Activated CD8-positive, alpha-beta memory T cell treated with anti-CD3 and anti-CD28 coated beads, Interleukin-2, amount 50 U/mL, for 4 hours (primary cell): ENCODE data around the gene CCDC188.

Experiments
- DNase-seq: peaks from one replicate; pipeline ENCODE4 v3.0.0-alpha.2; 2020

Gene CCDC188

DNA sequence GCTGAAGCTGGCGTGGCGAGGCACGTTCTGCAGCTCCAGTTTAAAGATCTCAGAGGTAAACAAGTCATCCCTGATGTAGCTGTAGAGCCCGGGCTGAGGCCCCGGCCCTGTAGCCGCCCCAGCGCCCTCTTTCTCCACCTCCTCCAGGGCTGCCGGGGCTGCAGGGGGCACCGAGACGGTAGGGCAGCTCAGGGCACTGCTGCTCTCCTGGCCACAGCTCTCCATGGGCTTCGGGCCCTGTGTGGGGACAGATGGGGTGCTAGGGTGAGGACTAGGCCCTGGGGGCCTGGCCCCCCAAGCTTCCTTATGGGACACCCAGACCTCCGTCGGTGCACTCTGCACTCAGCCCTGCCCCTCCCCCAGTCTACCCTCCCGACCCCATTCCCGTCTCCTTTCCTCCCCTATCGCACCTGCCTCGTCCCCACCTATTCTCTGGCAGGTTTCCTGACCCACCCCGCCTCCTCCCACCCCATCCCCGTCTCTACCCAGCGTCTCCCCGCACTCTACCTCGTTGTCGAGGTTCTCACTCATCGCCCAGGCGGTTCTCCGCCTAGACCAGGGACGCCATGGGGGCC, 34.4 kb downstream of the CCDC188 start:
- DNase-seq: no peak

DNA sequence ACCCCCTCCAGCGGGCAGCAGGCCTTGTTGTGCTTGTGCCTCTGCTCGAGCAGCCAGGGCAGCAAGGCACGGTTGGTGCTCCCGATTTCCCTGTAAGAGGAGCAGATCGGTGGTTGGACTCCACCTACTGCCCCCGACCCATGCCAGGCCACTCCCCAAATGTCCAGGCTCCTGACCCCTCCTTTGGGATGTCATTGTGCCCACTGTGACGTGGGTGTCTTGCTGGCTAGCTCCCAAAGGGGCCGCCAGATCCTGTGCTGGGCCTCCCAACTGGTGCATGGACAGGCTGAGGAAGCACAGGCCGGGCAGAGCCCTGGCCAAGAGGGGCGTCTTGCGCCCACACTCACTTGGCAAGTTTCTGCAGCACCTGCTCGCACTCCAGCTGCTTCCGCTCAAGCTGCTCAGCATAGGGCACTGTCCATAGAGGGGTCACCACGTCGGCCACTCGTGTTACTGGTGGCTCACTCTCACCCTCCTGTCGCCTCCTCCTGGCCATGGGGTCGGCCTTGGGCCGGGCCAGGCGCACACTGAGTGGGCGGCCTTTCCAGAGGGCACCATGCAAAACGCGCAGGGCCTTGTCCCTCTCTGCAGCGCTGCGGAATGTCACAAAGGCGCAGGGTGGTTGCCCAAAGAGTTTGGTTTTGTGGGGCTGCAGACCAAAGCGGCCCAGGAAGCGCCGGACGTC, 35.0 kb downstream of the CCDC188 start, which contains the start of gene RANBP1:
TSS of gene RANBP1 (plus strand) at position 414 of the 685 bp plus-strand sequence. CDS start at position 495, 81 bp downstream.
- no peak for DNase-seq

DNA sequence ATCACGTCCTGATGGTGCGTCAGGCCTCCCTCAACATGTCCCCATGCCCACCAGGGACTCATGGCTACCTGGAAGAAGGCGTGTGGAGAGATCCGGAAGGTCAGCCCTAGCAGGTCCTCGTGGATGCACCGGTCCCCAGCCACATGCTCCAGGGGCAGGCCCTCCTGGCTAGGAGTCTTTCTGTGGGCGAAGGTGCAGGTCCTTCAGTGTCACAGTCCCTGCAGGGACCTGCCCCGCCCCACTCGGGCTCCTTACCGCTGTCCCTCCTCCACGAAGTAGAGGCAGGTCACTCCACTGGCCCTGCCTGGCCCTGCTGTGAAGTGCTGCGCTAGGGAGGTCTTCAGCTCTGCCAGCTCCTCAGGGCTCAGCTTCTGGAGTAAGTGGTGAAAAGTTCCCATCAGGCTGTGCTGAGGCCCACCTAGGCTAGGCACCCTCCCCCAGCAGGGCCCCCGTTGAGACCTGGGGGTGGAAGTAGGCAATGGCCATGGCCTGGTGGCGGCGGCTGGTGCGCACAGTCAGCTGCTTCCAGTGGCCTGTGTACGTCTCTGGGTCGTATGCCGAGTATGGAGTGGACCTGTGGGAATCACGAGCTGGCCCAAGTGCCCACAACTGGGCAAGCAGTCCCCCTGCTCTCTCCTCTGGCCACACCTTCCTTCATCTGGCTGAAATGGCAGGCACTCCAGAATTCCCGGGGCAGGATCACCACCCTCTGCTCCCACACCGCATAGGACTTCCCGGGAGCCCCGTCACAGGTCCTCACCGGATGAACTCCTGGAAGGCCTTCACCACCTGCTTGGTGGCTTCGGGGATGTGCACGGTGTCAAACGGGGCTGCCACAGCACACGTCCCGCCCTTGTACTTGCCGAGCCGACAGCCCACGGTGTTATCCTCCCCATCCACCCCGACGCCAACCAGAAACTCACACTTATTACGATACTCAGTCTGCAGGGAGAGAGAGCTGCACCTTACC, 36.1 kb downstream of the CCDC188 start:
- DNase-seq: no peak

DNA sequence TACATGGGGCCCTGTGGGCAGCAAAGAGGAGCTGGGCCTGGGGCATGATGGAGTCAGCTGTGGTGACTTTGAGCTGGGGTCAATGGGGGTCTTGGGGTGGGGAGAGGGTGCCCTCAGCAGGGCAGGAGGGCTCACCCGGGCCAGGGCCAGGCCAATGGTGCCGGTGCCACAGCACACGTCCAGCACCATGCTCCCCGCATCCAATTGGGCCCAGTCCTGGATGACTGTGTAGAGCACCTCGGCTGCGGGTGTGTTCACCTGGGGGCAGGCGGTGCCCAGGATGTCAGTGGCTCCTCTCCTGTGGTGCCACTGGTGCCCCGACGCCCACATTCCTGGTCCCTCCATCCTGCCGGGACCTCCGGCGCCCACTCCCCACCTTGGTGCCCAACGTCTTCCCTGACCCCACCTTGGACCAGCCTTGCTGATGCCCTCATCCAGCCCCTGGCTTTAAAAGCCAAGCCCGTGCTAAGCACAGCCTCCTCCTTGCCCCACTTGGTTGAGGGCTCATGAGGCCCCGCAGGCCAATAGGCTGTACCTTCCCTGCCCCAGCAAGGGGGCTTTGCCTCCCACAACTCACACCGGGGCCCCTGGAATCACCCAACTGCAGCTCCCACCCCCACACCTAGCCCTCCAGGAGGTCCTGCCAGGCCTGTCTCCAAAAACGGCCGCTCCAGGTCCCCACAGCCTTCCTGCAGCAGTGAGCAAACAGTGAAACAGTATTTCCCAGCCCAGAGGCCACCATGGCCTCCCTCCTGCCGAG, 37.1 kb downstream of the CCDC188 start:
- DNase-seq: no peak

DNA sequence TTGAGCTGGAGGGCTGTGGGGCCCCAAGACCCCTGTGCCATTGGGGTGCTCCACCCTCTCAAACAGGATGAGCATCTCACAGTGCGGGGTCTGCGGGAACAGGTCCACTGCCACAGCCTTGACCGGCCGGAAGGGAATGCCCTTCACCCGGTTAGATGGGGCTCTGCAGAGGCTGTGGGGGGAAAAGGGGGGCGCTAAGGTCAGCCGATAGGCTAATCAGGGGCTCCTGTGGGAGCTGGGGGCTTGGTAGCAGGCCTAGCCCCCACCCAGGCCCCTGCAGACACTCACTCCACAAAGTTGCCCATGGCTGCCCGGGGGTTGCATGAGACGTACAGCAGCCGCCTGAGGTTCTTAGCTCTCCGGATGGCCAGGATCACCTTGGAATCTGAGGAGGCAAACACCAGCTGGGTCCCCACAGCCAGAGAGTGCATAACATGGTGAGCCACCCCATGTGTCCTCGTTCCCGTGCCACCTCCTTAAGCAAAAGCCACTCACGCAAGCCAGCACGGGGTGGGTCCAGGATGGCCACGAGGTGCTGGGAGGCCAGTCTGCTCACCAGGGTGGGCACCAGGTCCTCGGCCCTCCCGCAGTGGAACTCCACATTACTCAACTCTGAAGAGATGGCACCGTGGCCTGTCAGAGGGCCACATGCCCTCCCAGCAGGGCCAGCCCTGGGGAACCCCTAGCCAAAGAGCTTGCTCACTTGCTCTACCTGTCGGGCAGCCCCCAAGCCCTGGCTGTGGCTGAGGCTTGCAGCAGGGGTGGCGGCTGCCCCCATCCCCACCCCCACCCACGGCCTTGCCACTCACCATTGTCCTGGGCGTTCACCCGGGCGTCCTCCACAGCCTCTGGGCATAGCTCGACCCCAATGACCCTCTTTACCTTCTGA, 38.0 kb downstream of the CCDC188 start:
- DNase-seq: no peak

DNA sequence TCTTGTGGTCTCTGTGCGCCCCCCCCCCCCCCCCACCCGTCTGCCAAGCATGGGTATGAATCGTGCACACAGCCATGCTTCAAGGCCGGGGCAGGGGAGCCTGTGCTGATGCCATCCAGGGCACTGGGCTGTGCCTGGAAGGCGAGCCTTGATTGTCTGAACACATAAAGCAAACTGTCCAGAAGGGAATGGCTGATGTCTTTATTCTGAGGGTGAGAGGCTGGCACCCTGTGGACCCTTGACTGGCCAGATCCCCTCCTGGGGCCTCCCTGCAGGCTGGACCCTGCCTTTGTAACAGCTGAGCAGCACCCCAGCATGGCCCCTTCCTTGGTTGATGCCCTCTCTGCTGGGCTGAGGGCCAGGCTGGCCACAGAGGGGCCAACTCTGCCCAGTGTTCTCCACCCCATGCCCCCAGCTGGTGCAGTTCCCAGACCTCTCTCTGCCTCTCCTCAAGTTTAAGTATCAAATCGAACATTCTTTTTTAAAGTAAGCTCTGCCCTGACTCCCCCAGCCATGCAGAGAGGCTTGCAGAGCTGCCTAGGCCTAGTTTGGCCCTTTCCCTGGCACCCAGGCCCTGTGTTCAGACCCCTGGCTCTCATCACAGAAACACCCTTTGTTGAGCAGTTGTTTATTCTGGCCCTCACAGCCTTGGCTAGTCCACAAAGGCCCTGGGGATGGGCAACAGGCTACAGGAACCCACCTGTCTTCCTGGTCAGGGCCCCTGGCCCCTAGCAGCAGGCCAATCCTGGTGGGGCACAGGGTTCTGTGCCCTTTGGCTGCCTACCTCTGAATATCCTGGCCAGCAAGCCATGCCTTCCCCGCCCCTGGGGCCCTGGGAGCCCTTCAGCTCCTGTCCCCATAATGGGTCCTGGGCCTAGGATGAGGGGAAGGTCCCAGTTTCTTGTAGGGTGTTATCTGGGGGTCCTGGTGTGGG, 38.9 kb downstream of the CCDC188 start:
- DNase-seq: no peak

DNA sequence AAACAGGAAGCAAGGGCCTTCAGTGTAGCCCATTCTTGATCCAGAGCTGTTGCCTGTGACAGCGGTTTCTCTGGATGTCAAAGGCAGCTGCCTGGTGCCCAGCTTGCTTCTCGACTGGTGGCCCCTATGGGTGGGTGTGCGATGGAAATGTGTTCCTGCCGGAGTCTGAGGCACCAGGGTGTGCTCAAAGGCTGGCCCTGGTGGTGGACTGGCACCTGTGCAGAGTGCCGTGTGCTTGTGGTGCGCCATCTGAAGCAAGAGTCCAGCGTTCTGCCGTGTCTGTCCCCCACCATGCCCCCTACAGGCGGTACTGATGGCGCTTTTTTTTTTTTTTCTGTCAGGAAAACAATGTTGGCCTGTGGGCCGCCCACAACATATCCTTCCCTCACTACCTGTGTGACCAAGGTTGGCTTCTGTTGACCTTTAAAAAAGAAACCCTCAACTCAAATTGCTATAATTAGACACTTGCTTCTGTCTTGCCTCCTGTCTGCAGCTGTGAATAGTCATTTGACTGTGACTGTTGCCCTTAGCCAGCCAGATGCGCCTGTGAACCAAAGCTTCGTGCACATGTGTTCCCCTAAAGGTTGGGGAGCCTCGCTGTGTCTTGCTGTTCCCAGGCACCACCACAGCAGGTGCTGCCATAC, 39.7 kb downstream of the CCDC188 start:
- peak; percentile 49 for DNase-seq

DNA sequence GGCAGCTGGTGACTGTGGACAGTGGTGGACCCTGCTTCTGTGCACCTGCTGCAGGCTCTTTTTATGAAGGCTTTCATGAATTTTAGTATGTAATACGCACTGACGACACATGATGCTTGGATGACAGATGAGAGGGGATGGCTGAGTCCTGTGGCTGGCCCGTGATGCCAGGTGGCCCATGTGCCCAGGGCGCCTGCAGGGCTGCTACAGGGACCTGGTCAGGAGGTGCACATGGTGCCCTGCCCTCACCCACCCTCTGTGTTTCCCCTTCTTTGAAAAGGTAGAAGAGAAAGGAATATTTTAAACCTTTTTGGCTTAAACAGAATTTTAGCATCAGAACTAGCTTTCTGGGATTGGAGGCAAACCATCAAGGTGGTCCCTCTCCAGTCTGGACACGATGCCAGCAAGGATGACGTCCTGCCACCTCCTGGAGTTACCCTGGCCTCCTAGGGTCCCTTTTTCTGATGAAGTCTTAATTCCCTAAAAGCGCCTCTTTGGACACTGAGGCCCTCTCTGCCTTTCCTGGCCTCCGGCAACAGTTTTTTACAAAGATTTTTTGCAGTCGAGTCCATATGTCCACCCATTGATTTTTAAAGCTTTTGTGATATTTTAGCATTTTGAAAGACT, 40.4 kb downstream of the CCDC188 start:
- no peak for DNase-seq

DNA sequence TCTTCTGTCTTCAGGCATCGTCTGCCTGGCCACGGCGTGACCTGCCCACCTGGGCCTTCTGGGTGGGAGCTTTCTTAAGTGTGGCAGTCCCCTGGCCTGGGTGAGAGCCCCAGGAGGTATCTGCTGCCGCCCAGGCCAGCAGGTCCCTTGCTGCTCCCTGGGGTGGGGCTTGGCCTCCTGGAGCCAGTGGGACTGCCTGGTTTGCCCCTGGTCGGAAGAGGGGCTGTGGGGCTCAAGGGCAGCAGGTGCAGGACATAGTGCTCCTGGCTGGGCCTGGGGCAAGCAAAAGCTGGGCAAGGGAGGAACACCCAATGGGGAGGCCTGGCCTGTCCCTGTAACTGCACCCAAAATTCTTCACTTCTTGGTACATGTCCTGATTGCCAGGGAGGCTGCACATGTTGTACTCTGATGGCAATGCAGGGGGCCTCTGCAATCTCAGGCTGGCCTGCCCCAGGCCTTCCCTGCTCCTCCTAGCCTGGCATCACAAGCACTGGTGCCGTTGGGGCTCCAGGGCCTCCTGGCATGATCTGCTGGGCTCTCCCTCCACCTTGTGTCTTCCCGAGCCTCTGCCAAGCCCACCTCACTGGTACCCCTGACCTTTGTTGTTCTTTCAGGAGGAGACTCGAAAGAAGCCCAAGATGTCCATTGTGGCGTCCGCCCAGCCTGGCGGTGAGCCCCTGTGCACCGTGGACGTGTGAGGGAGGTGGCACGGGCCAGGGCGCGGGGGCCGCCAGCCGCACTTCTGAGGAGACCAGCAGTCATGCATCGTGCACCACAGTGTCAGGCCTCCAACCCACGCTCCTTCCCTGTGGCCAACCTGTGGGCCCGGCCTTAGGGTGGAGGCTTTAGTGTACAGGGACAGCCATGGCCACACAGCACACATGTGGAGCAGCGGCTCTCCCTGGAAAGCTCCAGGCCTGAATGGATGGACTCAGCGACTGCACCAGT, 41.2 kb downstream of the CCDC188 start:
- no peak for DNase-seq

DNA sequence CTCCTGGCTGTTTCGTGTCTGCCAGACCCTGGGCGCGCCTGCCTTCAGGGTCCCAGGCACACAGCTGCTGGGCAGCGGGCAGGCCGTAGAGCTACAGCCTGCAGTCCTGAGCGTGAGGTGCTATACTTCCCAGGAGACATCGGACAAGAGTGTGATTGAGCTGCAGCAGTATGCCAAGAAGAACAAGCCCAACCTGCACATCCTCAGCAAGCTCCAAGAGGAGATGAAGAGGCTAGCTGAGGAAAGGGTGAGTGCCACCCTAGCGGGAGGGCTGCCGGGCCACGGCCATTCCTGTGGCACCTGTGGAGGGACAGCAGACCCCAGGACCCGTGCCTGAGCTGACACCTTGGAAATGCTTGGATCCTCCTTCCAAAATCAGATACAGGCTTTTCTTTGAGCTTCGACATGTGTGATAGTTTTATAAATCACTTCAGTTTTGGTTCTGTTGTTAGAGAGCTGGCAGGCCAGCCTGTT, 42.1 kb downstream of the CCDC188 start:
- DNase-seq: no peak

DNA sequence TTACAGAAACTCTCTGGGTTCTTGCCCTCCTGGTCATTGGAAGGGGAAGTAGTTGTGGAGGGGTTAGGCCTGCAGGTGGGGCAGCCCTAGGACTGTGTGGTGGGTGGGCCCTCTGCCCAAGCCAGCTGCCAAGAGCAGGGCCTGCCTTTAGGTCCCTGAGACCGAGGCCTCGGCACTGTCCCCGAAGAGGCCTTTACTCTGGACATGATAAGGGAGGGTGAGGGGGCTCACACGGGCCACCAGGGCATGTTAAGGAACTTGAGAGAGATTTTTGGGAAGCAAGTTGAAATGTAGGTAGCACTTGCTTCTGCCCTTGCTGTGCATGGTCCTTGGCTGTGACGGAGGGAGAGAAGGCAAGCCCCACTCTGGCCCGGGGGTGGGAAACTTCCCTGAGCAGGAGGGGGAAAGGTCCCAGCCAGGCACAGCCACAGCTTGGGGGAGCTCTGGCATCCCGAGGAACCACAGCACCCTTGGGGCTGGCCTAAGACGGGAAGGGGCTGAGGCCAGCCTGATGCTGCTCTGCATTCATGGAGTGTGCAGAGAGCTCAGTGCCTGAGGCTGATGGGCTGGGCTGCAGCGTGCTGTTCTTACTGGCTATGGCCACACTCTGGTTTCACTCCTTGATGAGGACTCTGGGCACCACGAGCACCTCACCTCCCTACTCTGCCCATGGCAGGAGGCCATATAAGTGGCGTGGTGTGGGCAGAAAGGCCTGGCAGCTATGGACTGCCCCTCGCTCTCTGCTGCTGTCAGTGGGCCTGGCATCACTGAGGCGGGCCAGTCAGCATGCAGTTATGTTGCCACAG, 42.7 kb downstream of the CCDC188 start:
- DNase-seq: no peak

DNA sequence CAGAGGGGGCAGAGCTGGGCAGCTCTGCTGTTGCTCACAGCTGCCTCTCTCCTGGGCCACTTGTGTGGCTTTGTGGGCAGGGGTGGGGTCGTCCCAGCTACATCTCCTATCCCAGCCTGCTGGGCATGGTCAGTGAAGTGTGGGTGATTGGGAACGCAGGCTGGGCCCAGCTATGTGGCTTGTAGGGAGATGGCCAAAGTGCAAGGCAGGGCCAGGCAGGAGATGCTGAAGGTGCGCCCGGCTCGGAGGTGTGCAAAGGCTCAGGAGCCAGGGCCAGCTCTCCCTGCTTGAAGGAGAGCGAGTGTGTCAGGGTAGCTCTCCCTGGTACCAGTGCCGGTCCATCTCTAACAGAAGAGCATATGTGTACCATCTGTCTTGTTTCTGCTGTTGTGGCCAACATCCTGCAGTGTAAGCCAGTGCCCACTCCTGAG, 43.4 kb downstream of the CCDC188 start:
- DNase-seq: no peak

DNA sequence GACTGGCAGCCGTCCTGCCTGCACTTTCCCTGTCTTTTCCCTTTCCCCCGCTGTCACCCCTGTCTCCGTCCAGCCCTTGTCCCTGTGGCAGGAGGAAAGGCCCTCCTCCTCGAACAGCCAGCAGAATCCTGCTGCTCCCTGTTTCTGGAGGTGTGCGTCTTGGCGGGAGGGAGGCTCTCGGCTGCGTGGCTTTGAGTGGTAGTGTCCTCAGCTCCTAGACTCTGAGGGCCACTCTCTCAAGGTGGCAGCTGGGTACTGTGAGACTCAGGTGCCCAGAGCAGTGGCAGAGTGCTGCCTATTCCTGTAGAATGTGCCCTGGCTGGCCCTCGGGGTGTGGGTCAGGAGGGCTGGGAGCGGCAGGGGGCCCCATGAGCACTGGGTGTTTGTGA, 44.0 kb downstream of the CCDC188 start:
- no peak for DNase-seq

DNA sequence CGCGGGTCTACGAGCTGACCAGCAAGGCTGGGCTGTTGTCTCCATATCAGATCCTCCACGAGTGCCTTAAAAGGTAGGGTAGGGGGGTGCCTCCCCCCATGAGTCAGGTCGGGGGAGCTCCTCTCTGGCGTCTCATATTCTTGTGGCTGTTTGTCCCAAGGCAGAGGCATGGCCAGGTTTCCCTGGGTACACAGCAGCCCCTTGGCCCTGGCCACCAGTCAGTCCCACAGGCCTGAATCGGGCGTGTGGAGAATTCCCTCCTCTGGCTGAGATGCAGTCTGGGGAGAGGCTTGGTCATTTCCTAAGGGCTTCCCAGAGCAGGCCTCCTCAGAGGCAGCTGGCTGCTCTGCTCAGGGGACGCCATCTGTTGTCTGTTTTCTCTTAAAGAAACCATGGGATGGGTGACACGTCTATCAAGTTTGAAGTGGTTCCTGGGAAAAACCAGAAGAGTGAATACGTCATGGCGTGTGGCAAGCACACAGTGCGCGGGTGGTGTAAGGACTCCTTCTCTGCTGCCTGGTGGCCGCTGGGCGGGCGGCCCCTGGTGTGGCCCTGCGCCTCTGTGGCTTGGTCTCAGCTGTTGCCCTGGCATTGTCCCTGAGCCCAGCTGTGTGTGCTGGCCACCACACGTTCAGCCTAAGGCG, 44.5 kb downstream of the CCDC188 start:
- DNase-seq: no peak

DNA sequence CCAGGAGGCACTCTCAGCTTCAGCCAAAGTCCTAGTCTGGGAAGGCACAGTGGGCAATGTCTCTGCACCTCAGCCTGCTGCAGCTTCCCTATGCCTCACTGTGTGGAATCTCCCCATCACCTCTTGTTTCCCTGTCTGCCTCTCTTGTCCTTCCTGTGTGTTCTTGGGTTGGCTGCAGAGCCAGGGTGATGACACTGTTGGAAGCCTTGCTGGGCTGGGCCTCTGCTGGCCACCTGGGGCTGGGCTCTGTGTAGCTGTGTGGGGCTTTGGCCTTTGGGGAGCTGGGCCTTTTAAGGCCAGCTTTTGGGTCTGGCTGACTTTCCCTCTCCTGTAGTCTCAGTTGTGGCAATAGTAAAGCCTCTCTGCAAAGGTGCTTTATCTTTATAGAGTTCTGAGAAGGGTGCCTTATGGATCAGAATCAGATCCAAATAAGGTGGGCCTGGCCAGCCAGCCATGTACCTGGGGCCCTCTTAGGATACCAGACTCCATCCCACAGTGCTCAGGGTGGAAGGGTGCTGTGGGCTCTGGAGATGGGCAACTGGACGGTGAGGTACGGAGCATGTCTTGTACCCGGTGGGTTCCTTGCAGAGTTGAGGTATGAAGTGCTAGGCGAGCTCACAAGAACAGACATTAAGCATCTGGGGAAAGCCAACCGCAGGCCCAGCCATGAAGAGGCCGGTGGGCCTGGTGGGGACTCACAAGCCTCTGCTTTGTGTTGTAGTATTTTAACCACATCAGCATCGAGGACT, 45.2 kb downstream of the CCDC188 start:
- no peak for DNase-seq

DNA sequence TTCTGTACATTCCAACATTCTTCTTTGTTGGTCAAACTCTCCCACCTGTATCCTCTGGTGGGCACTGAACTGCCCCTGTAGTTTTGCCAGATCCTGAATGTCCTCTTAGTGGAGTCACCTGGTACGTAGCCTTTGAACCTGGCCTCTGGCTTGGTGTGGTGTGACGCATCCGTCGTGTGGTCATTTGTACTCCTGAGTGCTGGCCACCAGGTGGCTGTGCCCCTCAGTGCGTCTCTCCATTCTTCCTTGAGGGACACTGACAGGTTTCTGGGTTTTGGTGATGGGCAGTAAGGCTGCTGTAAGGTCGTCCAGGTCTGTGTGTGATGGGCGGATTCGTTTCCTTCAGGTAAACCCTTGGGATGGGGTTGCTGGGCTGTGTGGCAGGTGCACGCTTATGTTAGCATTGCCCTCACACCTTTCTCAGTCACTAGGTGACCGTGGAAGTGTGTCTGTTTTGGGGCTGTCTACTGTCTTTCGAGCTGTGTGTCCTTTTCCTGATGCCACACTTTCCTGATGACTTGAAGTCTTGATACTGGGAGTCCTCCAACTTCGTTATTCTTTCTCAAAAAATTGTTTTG, 48.6 kb downstream of the CCDC188 start:
- DNase-seq: no peak
